Psoas muscle (tissue), 8 donors: ENCODE data around the gene TUSC2. TPM values are rescaled to one million over a fixed set of nuclear protein-coding genes. Genes with fewer than 3 reads are reported as not detected.

ENCODE experiments used
- ATAC-seq, 4 donors: fragments of 200-7000 bp; cut with Tn5 transposase; one replicate each; pipeline ENCODE4 v1.9.1; 2020; ENCODE audit warnings: moderate library complexity in 3 of 4, mild to moderate bottlenecking in 2 of 4
- DNase-seq, 2 donors: peaks; one replicate each; pipeline ENCODE4 v3.0.0-alpha.2; 2020
- H3K27ac ChIP-seq: fragments of 200-600 bp; one replicate; pipeline ENCODE4 v1.8.0; 2022
- H3K27me3 ChIP-seq, 3 donors: fragments of 200-600 bp in 1 of 3; one replicate each; pipeline versions ENCODE4 v1.6.1 to v1.8.0; 2013 to 2022; ENCODE audit warnings: low read length in 2 of 3, mild to moderate bottlenecking in 2 of 3, moderate library complexity in 1 of 3; ENCODE audit not compliant: insufficient read depth in 3 of 3
- H3K36me3 ChIP-seq, 2 donors: fragments of 200-600 bp in 1 of 2; one replicate each; pipeline versions ENCODE4 v1.6.1 to v1.8.0; 2013 to 2022; ENCODE audit warnings: low read depth in 1 of 2, mild to moderate bottlenecking in 1 of 2, moderate library complexity in 1 of 2; ENCODE audit not compliant: insufficient read depth in 1 of 2
- H3K4me1 ChIP-seq: fragments of 200-600 bp; one replicate; pipeline ENCODE4 v1.8.0; 2022
- H3K4me3 ChIP-seq: fragments of 200-600 bp; one replicate; pipeline ENCODE4 v1.8.0; 2022; ENCODE audit warnings: mild to moderate bottlenecking
- H3K9me3 ChIP-seq: fragments of 200-600 bp; one replicate; pipeline ENCODE4 v1.8.0; 2022
- CTCF ChIP-seq: fragments of 200-600 bp; IDR thresholded peaks from one replicate; pipeline ENCODE4 v1.8.0; 2022; ENCODE audit warnings: antibody characterized with exemption
- WGBS, 3 donors: extraction: QIAGEN DNeasy Blood & Tissue Kit; methylation state at CpG; one replicate each; pipeline versions ENCODE4 v1.1.6 to v1.1.7; 2013; 5-methylcytosine and 5-hydroxymethylcytosine counted together
- intact Hi-C, 2 donors: fragments of 100-400 bp; cut with DNase I; formaldehyde crosslinking; loops; one replicate each; pipeline versions ENCODE4 v1.11.0 to v1.14.2; 2022
- polyA plus RNA-seq, 3 donors: library from polyadenylated mRNA; stranded (reverse); fragments of 200-250 nt; gene quantifications; one replicate each; pipeline ENCODE4 v1.2.3, GENCODE V29; 2013
- total RNA-seq, 4 donors: library from RNA; stranded (reverse); fragmentation: NEBNext Ultra II Directional in 2 of 4; extraction: Animal tissue kit (Norgen Biotek cat#: 25700) in 2 of 4; gene quantifications; one replicate each; pipeline versions ENCODE4 v1.2.1 to v1.2.4, GENCODE V29; 2021 to 2023
- donor health status: healthy with polysubstance abuse.
- donor health status: DM: no; HTN: no; CAD: no; lungs with moderate emphysema.
- donor health status: Bipolar disorder and iron deficiency.
- donor health status: healthy.
- donor health status: DM: yes; HTN: yes; CAD: no.
- donor health status: DM: no; HTN: no; CAD: no.
- donor health status: DM: no; HTN: no; CAD: no.
- donor health status: DM: yes; HTN: yes; CAD: no.

TUSC2 gene
- total and polyA plus RNA-seq, 7 donors: 31.5 to 100 (median 38.0) TPM

GRCh38 chr3:50325113-50325480, 2.9 kb downstream of the TUSC2 start:
- H3K27ac ChIP-seq: no peak overlapping the region
- no peaks in the 10 kb centered on the region for H3K27me3 ChIP-seq
- intact Hi-C loops: loop anchor here in 1 of 2 donors (5.0 kb wide), 1 partner anchor 63 kb away; no protein-coding TSS in a partner anchor
- ATAC-seq (no peak), DNase-seq (no peak)
- H3K4me1 ChIP-seq: peaks cover 35% of the 10 kb centered on the region
- peaks cover 0 to 35% of the 10 kb centered on the region in 2 donors for H3K36me3 ChIP-seq
- WGBS, 3 donors: 77 to 100% (median 85%) methylated on average over 2 of the region's 2 CpGs
- no peak for TF ChIP-seq CTCF
- no peaks in the 10 kb centered on the region for H3K9me3 ChIP-seq
- H3K4me3 ChIP-seq: no peak overlapping the region

- Histone ChIP-seq H3K4me1 (peaks cover 40% of the 10 kb centered on the region), H3K27ac (peak overlapping the region; percentile 93), H3K36me3 (peaks cover 0 to 33% of the 10 kb centered on the region in 2 donors), H3K9me3 (no peaks in the 10 kb centered on the region), H3K4me3 (peak overlapping the region; percentile 28), H3K27me3 (no peaks in the 10 kb centered on the region)
- ATAC-seq: peak in 1 of 4 donors; percentile 26
- DNase-seq: peak; percentile 74 to 85
- 29 to 47% (median 43%) methylated on average over 4 of the region's 4 CpGs for WGBS, 3 donors
- intact Hi-C loops: loop anchor here in 1 of 2 donors (5.0 kb wide), 1 partner anchor 62 kb away; no protein-coding TSS in a partner anchor
- peak; percentile 85 for TF ChIP-seq CTCF
These were observed 3.5 kb downstream of the TUSC2 start for GRCh38 chr3:50324351-50325112.

GRCh38 chr3:50323614-50324199, 4.3 kb downstream of the TUSC2 start:
- ATAC-seq: no peak
- 56 to 59% (median 58%) methylated on average over 5 of the region's 5 CpGs for WGBS, 3 donors
- TF ChIP-seq CTCF: no peak
- DNase-seq: peak; percentile 57 to 77
- Histone ChIP-seq H3K4me1 (peaks cover 45% of the 10 kb centered on the region), H3K9me3 (no peaks in the 10 kb centered on the region), H3K27me3 (no peaks in the 10 kb centered on the region), H3K27ac (peak overlapping the region; percentile 93), H3K4me3 (peak overlapping the region; percentile 90), H3K36me3 (peaks cover 0 to 34% of the 10 kb centered on the region in 2 donors)
- intact Hi-C loops: no loop called here

- 32 to 48% (median 39%) methylated on average over 4 of the region's 4 CpGs for WGBS, 3 donors
- H3K36me3 ChIP-seq: peaks cover 0 to 39% of the 10 kb centered on the region in 2 donors
- no peak for ATAC-seq
- H3K9me3 ChIP-seq: no peaks in the 10 kb centered on the region
- peak overlapping the region; percentile 93 for H3K27ac ChIP-seq
- intact Hi-C loops: no loop called here
- H3K4me3 ChIP-seq: peak overlapping the region; percentile 90
- H3K27me3 ChIP-seq: no peaks in the 10 kb centered on the region
- DNase-seq: peak in 1 of 2 donors; percentile 30
- no peak for TF ChIP-seq CTCF
- H3K4me1 ChIP-seq: peaks cover 48% of the 10 kb centered on the region
These were observed 4.9 kb downstream of the TUSC2 start for GRCh38 chr3:50323092-50323600.
